ENCODE results near the gene TOP3A. TPM values are rescaled to one million over a fixed set of nuclear protein-coding genes. Genes with fewer than 3 reads are reported as not detected.

The TOP3A gene
- total RNA-seq, 3 donors from 2014 or later, result 27.9 to 39.8 (median 30.1) TPM

DNA sequence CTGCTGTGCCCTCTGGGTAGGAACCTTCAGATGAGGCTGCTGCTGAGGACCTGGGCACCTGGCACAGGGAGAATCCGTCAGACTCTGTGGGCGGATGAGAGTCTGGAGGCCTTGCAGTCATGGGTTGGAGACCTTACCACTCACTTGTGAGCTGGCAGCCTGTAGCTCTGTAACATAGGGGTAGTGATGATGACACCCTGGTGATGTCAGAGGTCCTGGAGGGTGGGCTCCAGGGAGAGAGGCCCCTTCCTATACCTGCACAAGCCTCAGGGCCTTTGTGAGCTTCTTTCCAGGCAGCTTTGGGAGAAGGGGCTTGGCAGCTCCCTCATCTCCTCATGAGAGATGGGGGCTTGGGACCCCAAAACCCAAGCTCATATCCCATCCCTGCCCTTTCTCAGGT, 52.7 kb downstream of the TOP3A start:
- no peaks in the 10 kb centered on the region for H3K9me3 ChIP-seq
- no peak for DNase-seq

DNA sequence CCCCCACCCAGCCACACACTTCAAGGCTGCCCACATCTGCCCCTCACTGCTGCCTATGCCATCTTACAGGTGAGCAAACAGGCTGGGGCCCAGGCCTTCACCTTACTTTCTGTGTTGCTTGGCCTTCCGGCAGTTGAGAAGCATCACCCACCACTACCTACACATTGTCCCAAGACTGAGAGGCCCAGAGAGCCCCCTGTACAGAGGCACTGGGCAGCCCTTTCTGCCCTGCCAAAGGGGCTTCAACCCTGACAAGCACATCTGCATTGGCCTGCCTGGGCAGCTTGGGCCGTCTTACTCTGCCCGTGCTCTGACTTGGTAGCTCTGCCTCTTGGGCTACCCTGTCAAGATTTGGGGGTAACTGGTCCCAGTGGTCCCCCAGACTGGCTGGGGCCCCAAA, 53.1 kb downstream of the TOP3A start:
- ATAC-seq (no peak), DNase-seq (no peak)
- TF ChIP-seq, protein P1, sequence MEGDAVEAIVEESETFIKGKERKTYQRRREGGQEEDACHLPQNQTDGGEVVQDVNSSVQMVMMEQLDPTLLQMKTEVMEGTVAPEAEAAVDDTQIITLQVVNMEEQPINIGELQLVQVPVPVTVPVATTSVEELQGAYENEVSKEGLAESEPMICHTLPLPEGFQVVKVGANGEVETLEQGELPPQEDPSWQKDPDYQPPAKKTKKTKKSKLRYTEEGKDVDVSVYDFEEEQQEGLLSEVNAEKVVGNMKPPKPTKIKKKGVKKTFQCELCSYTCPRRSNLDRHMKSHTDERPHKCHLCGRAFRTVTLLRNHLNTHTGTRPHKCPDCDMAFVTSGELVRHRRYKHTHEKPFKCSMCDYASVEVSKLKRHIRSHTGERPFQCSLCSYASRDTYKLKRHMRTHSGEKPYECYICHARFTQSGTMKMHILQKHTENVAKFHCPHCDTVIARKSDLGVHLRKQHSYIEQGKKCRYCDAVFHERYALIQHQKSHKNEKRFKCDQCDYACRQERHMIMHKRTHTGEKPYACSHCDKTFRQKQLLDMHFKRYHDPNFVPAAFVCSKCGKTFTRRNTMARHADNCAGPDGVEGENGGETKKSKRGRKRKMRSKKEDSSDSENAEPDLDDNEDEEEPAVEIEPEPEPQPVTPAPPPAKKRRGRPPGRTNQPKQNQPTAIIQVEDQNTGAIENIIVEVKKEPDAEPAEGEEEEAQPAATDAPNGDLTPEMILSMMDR (IDR thresholded peaks at IDR 0.05), result no peak
- peaks cover 5% of the 10 kb centered on the region for H3K36me3 ChIP-seq (ENCODE audit: low read depth)
- H3K9me3 ChIP-seq, result no peaks in the 10 kb centered on the region
- intact Hi-C loops (cut with DNase I, micrococcal nuclease), result no loop called here
- H3K4me3 ChIP-seq, result no peak overlapping the region
- peaks cover 24% of the 10 kb centered on the region for H3K4me1 ChIP-seq (ENCODE audit: low read depth)

More for the DNA sequence above, 52.7 kb downstream of the TOP3A start:
- no peak for ATAC-seq
- Histone ChIP-seq H3K4me3 (no peak overlapping the region), H3K4me1 (ENCODE audit: low read depth) (peaks cover 20% of the 10 kb centered on the region), H3K36me3 (ENCODE audit: low read depth) (peaks cover 5% of the 10 kb centered on the region)
- intact Hi-C loops (cut with DNase I, micrococcal nuclease), result no loop called here
- TF ChIP-seq, protein P1 (IDR thresholded peaks at IDR 0.05), result no peak

DNA sequence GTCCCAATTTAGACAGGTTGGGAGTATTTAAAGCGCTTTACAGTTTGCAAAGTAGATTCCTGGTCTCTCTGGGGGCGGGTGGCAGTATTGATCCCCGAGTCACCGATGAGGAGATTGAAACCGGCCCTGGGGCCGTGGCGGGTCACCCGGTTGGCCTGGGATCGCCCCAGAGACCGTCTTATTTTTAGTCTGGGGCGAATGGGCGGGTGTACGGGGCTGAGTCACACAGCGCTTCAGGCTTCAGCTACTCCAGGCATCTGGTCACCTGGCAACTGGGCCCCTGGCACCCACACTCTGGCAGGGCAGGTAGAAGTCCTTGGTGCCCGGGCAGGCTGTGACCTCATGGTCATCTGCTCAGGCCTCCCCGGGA, 53.7 kb downstream of the TOP3A start:
- peaks cover 5% of the 10 kb centered on the region for H3K36me3 ChIP-seq (ENCODE audit: low read depth)
- H3K4me3 ChIP-seq, result peak overlapping the region; percentile 77
- H3K9me3 ChIP-seq, result no peaks in the 10 kb centered on the region
- peak; percentile 47 to 80 (median 64) for DNase-seq
- peaks cover 24% of the 10 kb centered on the region for H3K4me1 ChIP-seq (ENCODE audit: low read depth)
- intact Hi-C loops (cut with DNase I, micrococcal nuclease), result no loop called here
- ATAC-seq, result peak; percentile 39
- TF ChIP-seq, protein P1 (IDR thresholded peaks at IDR 0.05), result no peak

DNA sequence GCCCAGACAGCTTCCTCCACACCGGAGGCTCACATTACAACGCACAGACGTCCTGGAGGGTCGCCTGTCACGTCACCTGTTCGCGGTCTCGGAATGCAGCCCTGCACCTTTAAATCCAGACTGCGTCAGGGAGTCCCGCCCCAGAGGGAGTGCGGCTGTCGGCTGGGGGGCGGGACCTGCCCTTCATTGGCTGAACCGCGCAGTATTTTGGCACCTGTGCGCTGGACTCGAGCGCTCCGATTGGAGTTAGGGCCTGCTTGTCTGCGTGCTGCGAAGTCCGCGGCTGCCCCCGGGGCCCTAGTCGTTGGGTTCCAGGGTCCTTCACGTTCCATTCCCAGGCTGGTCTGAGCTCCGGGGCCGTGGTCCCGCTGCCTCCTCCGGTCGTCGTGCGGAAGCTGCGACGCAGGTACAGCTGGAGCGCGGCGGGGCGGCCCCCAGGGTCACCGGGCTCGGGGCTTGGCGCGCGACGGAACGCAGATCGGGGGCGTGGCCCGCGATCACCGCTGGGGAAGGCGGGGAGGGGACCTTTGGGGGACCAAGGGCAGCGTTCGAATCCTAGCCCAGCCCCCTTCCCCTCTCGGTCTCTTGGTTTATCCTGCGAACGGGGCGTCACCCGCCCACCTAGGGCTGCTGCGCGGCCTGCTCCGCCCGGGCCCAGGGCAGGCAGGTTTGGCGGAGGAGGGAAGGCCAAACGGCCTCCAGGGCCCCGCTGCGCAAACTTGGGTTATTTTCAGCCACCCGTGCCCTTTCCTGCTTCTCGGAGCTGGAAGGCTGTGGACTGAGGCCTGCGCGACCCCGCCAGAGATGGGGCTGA, 54.3 kb downstream of the TOP3A start, which contains the start of gene MIEF2:
Gene MIEF2 (plus strand): TSS at position 331 of the 814 bp plus-strand sequence. CDS start 2,059 bp downstream, outside the sequence.
- TF ChIP-seq, protein P1 (IDR thresholded peaks at IDR 0.05), result no peak
- Histone ChIP-seq H3K4me3 (peak within 1 kb of the TSS; percentile 77), H3K9me3 (no peaks in the 10 kb centered on the region), H3K4me1 (ENCODE audit: low read depth) (peaks cover 24% of the 10 kb centered on the region), H3K36me3 (ENCODE audit: low read depth) (peaks cover 5% of the 10 kb centered on the region)
- ATAC-seq (peak; percentile 85), DNase-seq (peak; percentile 95 to 98 (median 96))
- intact Hi-C loops (cut with DNase I, micrococcal nuclease), result no loop called here

GRCh38 chr17:18259621-18260331, 55.0 kb downstream of the TOP3A start:
- no peak for DNase-seq
- TF ChIP-seq, protein P1 (IDR thresholded peaks at IDR 0.05), result no peak
- intact Hi-C loops (cut with DNase I, micrococcal nuclease), result no loop called here
- Histone ChIP-seq H3K36me3 (ENCODE audit: low read depth) (peaks cover 6% of the 10 kb centered on the region), H3K4me3 (no peak overlapping the region), H3K4me1 (ENCODE audit: low read depth) (peaks cover 24% of the 10 kb centered on the region), H3K9me3 (no peaks in the 10 kb centered on the region)
- no peak for ATAC-seq

Data from mucosa of descending colon (tissue), 3 donors.